ENCODE data around the gene NOTCH3. TPM values are rescaled to one million over a fixed set of nuclear protein-coding genes. Genes with fewer than 3 reads are reported as not detected.

Gene NOTCH3
- total and polyA plus RNA-seq, 2 of the 8 experiments (the other 6 are each of a cell fraction or from before 2014, with no cell fraction given), result 37.5 to 107 TPM

DNA sequence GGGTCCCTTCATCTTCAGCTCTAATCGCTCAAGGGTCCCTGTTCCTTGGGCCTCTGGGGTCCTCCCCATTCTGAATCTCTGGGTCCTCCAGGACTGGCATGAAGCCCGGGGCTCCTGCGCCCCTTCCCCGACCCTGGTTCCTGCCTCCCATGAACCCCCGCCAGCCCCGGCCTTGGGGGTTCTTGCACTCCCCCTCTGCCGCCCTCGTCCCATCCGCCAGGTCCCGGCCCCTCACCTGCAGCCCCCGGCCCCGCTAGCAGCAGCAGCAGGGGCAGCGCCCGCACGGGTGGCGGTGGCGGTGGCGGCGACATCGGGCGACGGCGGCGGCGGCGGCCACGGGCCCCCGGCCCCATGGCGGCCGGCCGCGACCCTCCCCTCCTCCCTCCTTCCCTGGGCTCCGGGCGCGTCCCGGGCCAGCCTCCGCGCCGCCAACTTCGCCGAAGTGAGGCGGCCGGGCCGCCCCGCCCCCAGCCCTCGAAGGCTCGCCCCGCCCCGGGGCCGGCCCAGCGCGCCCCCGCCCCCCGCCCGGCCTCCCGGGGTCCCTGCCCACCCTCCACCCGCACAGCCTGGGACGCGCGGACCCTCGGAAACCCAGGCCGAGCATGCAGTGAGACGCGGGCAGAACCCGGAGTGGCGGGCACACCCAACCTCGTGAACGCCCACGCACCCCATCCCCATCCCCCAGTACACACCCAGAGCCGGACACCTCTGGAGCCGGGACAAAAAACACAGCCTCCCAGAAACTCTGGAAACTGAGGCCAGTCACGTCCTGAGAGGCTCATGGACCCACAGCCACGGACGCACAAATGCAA, at the start of gene NOTCH3 (continued):
- TF ChIP-seq PHF8 (conservative IDR thresholded peaks at IDR 0.05; ENCODE audit: low read depth, low read length) (peak; percentile 51), CBX8 (IDR thresholded peaks at IDR 0.05; ENCODE audit: borderline replicate concordance, low read depth, low read length) (no peak), SP2 (IDR thresholded peaks at IDR 0.05; ENCODE audit: low read length) (no peak), EGR1 (IDR thresholded peaks at IDR 0.05; ENCODE audit: borderline replicate concordance, low read depth, low read length) (peak; percentile 81; the same call in 1 of the 2 replicates)
- TF ChIP-seq, protein P1, sequence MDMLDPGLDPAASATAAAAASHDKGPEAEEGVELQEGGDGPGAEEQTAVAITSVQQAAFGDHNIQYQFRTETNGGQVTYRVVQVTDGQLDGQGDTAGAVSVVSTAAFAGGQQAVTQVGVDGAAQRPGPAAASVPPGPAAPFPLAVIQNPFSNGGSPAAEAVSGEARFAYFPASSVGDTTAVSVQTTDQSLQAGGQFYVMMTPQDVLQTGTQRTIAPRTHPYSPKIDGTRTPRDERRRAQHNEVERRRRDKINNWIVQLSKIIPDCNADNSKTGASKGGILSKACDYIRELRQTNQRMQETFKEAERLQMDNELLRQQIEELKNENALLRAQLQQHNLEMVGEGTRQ (IDR thresholded peaks at IDR 0.05; ENCODE audit: low read length), result no peak

Data from H1 (cell line).